NCI-H774 (cell line): Measurements from ENCODE around the gene CUL3.

Experiments used
- DNase-seq: peaks from one replicate; lab custom pipeline; 2025; lab: John Stamatoyannopoulos, UW

CUL3 gene

DNA sequence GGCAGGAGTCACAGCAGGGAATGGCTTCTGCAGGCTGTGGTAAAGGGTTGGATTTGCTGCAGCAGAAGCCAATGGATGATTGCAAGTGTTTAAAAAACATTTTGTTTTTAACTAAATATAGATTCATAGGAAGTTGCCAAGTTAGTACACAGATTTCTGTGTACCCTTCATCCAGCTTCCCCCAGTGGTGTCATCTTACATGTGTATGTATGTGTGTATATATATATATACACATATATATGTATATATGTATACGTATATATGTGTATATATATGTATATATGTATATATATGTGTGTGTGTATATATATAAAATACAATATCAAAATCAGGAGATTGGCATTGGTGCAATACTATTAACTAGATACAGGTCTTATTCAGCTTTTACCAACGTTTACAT lies 164.1 kb downstream of the CUL3 start:
- DNase-seq, result no peak
